Duodenal mucosa (tissue), 2 donors: Measurements from ENCODE around the gene FUNDC1.

Source experiments
- H3K27ac ChIP-seq: one replicate; pipeline ENCODE4 v1.7.0; 2013; ENCODE audit warnings: low read depth, low read length
- H3K27me3 ChIP-seq, 2 donors: one replicate each; pipeline ENCODE4 v1.7.0; 2013; ENCODE audit warnings: low read length in 2 of 2, control low read depth in 1 of 2; ENCODE audit not compliant: insufficient read depth in 2 of 2, control insufficient read depth in 1 of 2
- H3K36me3 ChIP-seq, 2 donors: one replicate each; pipeline ENCODE4 v1.7.0; 2013; ENCODE audit warnings: low read length in 2 of 2, control low read depth in 1 of 2; ENCODE audit not compliant: insufficient read depth in 2 of 2, control insufficient read depth in 1 of 2
- H3K4me1 ChIP-seq, 2 donors: one replicate each; pipeline ENCODE4 v1.7.0; 2013; ENCODE audit warnings: low read length in 2 of 2, control low read depth in 1 of 2; ENCODE audit not compliant: insufficient read depth in 2 of 2, control insufficient read depth in 1 of 2
- H3K4me3 ChIP-seq, 2 donors: one replicate each; pipeline ENCODE4 v1.7.0; 2013; ENCODE audit warnings: low read length in 2 of 2, low read depth in 1 of 2
- H3K9ac ChIP-seq, 2 donors: one replicate each; pipeline ENCODE4 v1.7.0; 2013; ENCODE audit warnings: low read length in 2 of 2, low read depth in 1 of 2
- H3K9me3 ChIP-seq, 2 donors: one replicate each; pipeline ENCODE4 v1.7.0; 2013; ENCODE audit warnings: low read length in 2 of 2, control low read depth in 1 of 2; ENCODE audit not compliant: control insufficient read depth in 1 of 2

FUNDC1 gene

DNA sequence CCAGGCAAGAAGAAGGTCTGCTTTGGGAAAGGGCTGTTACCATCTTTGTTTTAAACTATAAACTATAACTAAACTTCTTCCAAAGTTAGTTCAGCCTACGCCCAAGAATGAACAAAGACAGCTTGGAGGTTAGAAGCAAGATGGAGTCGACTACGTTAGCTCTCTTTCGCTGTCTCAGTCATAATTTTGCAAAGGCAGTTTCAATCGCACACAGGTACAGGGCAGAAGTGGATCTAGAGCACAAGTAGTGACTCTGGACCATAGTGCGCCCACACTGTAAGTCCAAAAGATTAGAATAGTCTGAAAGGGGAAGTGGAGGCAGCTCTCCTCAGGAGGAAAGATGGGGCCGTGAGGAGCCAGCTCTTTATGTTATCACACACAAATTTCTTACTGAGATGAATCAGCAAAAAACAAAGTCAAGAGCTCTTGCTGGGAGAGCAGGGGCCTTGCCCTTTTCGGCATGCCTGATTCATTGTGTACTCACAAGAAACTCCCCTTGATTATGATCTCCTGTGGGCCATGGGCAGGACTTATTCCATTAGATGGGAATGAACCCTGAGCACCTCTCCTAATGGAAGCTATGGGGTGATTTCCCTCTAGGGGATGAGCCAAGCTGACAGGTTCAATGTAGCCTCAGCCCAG is 58.6 kb downstream of the FUNDC1 start:
- no peaks in the 10 kb centered on the region for H3K9me3 ChIP-seq
- H3K27me3 ChIP-seq = no peaks in the 10 kb centered on the region
- H3K36me3 ChIP-seq = no peaks in the 10 kb centered on the region
- H3K4me3 ChIP-seq = no peak overlapping the region
- H3K27ac ChIP-seq = no peak overlapping the region
- no peak overlapping the region for H3K9ac ChIP-seq
- no peaks in the 10 kb centered on the region for H3K4me1 ChIP-seq

DNA sequence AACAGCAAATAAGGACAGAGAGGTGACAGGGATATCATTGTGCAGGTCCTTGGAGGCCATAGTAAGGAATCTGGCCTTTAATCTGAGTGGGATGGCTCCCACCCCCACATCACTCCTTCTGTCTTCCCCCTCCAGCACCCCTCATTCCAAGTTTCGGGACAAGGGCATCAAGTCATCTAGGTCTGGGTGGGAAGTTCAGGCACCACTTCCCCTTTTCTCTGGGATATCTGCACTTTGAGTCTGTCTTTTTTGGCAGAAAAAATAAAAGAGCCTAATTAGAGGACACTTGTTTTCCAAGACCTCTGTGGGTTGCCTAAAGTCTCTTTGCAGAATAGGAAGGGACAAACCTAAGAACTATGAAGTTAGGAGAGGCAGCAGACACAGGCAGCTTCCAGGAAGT is 60.1 kb downstream of the FUNDC1 start:
- H3K27me3 ChIP-seq = no peaks in the 10 kb centered on the region
- no peak overlapping the region for H3K4me3 ChIP-seq
- no peak overlapping the region for H3K9ac ChIP-seq
- no peak overlapping the region for H3K27ac ChIP-seq
- no peaks in the 10 kb centered on the region for H3K9me3 ChIP-seq
- no peaks in the 10 kb centered on the region for H3K4me1 ChIP-seq
- no peaks in the 10 kb centered on the region for H3K36me3 ChIP-seq

DNA sequence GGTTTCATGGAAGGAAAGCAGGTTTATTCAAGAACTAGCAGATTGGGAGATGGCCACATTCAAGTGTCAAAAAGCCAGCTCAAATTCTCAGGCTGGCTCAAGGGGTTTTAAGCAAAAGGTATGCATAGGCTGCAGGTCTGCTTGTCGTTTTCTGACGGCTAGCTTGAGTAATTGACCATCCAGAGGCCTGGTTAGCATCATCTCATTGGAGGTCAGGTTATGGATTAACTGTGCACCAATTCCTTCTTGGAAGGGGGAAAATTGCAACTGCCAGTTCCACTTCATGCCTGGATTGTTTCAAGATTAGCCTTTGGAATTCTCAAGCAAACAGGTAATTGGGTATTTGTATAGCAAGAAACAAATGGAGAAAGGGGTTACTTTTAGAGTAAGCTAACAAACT is 62.1 kb downstream of the FUNDC1 start:
- no peaks in the 10 kb centered on the region for H3K9me3 ChIP-seq
- no peak overlapping the region for H3K4me3 ChIP-seq
- H3K9ac ChIP-seq = no peak overlapping the region
- H3K27me3 ChIP-seq = no peaks in the 10 kb centered on the region
- H3K4me1 ChIP-seq = no peaks in the 10 kb centered on the region
- no peaks in the 10 kb centered on the region for H3K36me3 ChIP-seq
- H3K27ac ChIP-seq = no peak overlapping the region

GRCh38 chrX:44474410-44474809 is 68.2 kb downstream of the FUNDC1 start:
- no peaks in the 10 kb centered on the region for H3K4me1 ChIP-seq

More at GRCh38 chrX:44474410-44474809, 68.2 kb downstream of the FUNDC1 start:
- Histone ChIP-seq H3K36me3 (no peaks in the 10 kb centered on the region), H3K9me3 (no peaks in the 10 kb centered on the region), H3K27me3 (no peaks in the 10 kb centered on the region), H3K4me3 (no peak overlapping the region), H3K27ac (no peak overlapping the region), H3K9ac (no peak overlapping the region)
